HepG2 (cell line): ENCODE data around the gene BTBD1. TPM values are rescaled to one million over a fixed set of nuclear protein-coding genes. Genes with fewer than 3 reads are reported as not detected.
A peak's percentile ranks its signal among the peaks of the same experiment; 100 is the strongest.

Experiments used
- ATAC-seq: fragments of 200-7000 bp; cut with Tn5 transposase; 3 replicates; pipeline ENCODE4 v1.9.1; 2020; ENCODE audit warnings: mild to moderate bottlenecking, moderate library complexity
- BruUV-seq: library from RNA; stranded (reverse); fragments of 400-500 nt; replicated peaks from 2 replicates; lab custom pipeline; 2021; lab: Mats Ljungman, UMichigan
- CTCF ChIA-PET: fragments of 300-600 bp; formaldehyde crosslinking; extraction: SDS; loops from one replicate; lab custom pipeline; 2021; ENCODE audit warnings: low total read pairs, inconsistent platforms, low intra/inter-chr PET ratio; lab: Yijun Ruan, JAX
- POLR2A ChIA-PET: fragments of 350-600 bp; sonication (Branson Sonifier 250); formaldehyde crosslinking; loops from one replicate; lab custom pipeline; 2020; ENCODE audit warnings: antibody characterized with exemption, inconsistent platforms; lab: Yijun Ruan, JAX
- DNase-seq: peaks from one replicate; pipeline ENCODE4 v3.0.0-alpha.2; 2015; ENCODE audit warnings: low spot score
- FAIRE-seq: peaks from 3 replicates; lab custom pipeline; 2011; peaks lifted over from hg19 to GRCh38; lab: Jason Lieb, UNC
- H2AFZ ChIP-seq: one replicate; pipeline ENCODE4 v1.6.1; 2011; ENCODE audit warnings: low read length, inconsistent platforms
- H3K27ac ChIP-seq: fragments of 300-600 bp; 3 replicates; pipeline ENCODE4 v1.8.0; 2011; ENCODE audit warnings: mixed run types, mild to moderate bottlenecking, mixed read lengths, low read length, inconsistent platforms; ENCODE audit not compliant: insufficient read depth; ENCODE audit errors: extremely low read length
- H3K27me3 ChIP-seq, 2 experiments: fragments of 200-600 bp in 1 of 2; 2 replicates in 1 of 2; 3 replicates in 1 of 2; pipeline versions ENCODE4 v1.6.0 to v1.8.0; 2011; ENCODE audit warnings: low read length in 2 of 2, mild to moderate bottlenecking in 2 of 2, moderate library complexity in 2 of 2, inconsistent platforms in 1 of 2; ENCODE audit not compliant: insufficient read depth in 2 of 2, control insufficient read depth in 1 of 2
- H3K36me3 ChIP-seq, 2 experiments: fragments of 200-600 bp in 1 of 2; replicated peaks in 1 of 2; 2 replicates in 1 of 2; 3 replicates in 1 of 2; pipeline versions ENCODE4 v1.5.1 to v1.8.0; 2011; ENCODE audit warnings: low read length in 2 of 2, inconsistent platforms in 1 of 2; ENCODE audit not compliant: insufficient read depth in 2 of 2, control insufficient read depth in 1 of 2
- H3K4me1 ChIP-seq: 2 replicates; pipeline ENCODE4 v1.5.1; 2012; ENCODE audit warnings: low read length, inconsistent platforms; ENCODE audit not compliant: insufficient read depth
- H3K4me2 ChIP-seq: 2 replicates; pipeline ENCODE4 v1.6.0; 2011; ENCODE audit warnings: low read depth, low read length, inconsistent platforms
- H3K4me3 ChIP-seq, 3 experiments: fragments of 200-600 bp in 1 of 3; sonication (generic), shearing (Covaris generic) in 1 of 3; replicated peaks in 1 of 3; 2 replicates each; pipeline ENCODE4 v1.5.1; 2011 to 2016; ENCODE audit warnings: low read length in 3 of 3, inconsistent platforms in 2 of 3, low read depth in 2 of 3, mild to moderate bottlenecking in 2 of 3, control low read depth in 1 of 3, mixed read lengths in 1 of 3; ENCODE audit not compliant: insufficient read depth in 1 of 3
- H3K79me2 ChIP-seq: one replicate; pipeline ENCODE4 v1.6.1; 2011; ENCODE audit warnings: low read length, inconsistent platforms; ENCODE audit not compliant: insufficient read depth
- H3K9ac ChIP-seq: 2 replicates; pipeline ENCODE4 v1.6.0; 2011; ENCODE audit warnings: mild to moderate bottlenecking, low read depth, low read length, inconsistent platforms; ENCODE audit not compliant: insufficient read depth
- H3K9me3 ChIP-seq: 2 replicates; pipeline ENCODE4 v1.5.1; 2012; ENCODE audit warnings: mild to moderate bottlenecking, low read length
- H4K20me1 ChIP-seq: 2 replicates; pipeline ENCODE4 v1.6.0; 2011; ENCODE audit warnings: inconsistent platforms, mild to moderate bottlenecking, low read length, moderate library complexity; ENCODE audit not compliant: insufficient read depth
- BHLHE40 ChIP-seq: IDR thresholded peaks from 2 replicates; pipeline ENCODE4 v1.6.1; 2011; ENCODE audit warnings: low read length, improper control_type of control experiment
- FOSL1 ChIP-seq: sonication (generic); formaldehyde crosslinking; IDR thresholded peaks from 2 replicates; pipeline ENCODE4 v1.9.0; 2021; ENCODE audit warnings: missing genetic modification reagents, borderline replicate concordance
- FOXK2 ChIP-seq: fragments of 450-650 bp; IDR thresholded peaks from 2 replicates; pipeline ENCODE4 v1.6.1; 2016
- HNRNPH1 ChIP-seq: fragments of 200-400 bp; formaldehyde crosslinking; optimal IDR thresholded peaks from 2 replicates; pipeline ENCODE3; 2017; ENCODE audit warnings: mild to moderate bottlenecking, low read depth, low read length
- KAT8 ChIP-seq: IDR thresholded peaks from 2 replicates; pipeline ENCODE4 v1.6.1; 2016; ENCODE audit warnings: missing genetic modification reagents, missing compliant biosample characterization
- NFAT5 ChIP-seq: sonication (generic); formaldehyde crosslinking; IDR thresholded peaks from 2 replicates; pipeline ENCODE4 v1.4.0; 2020; ENCODE audit warnings: missing genetic modification reagents
- NFYB ChIP-seq: sonication (generic); formaldehyde crosslinking; IDR thresholded peaks from 2 replicates; pipeline ENCODE4 v1.4.0; 2020; ENCODE audit warnings: missing genetic modification reagents
- SETDB1 ChIP-seq: sonication (generic); formaldehyde crosslinking; IDR thresholded peaks from 2 replicates; pipeline ENCODE4 v1.5.1; 2020; ENCODE audit warnings: missing genetic modification reagents, mild to moderate bottlenecking, borderline replicate concordance
- SIX1 ChIP-seq: sonication (generic); formaldehyde crosslinking; IDR thresholded peaks from 2 replicates; pipeline ENCODE4 v1.4.0; 2020; ENCODE audit warnings: missing genetic modification reagents, borderline replicate concordance
- SP4 ChIP-seq: sonication (generic); formaldehyde crosslinking; IDR thresholded peaks from 2 replicates; pipeline ENCODE4 v1.8.1; 2023; ENCODE audit warnings: mild to moderate bottlenecking, missing genetic modification reagents
- TAF1 ChIP-seq: sonication (generic); formaldehyde crosslinking; IDR thresholded peaks from 2 replicates; pipeline ENCODE4 v1.4.0; 2020; ENCODE audit warnings: missing genetic modification reagents
- ZEB1 ChIP-seq: IDR thresholded peaks from 2 replicates; pipeline ENCODE4 v1.6.1; 2012; ENCODE audit warnings: mild to moderate bottlenecking, low read depth, inconsistent platforms; ENCODE audit not compliant: insufficient replicate concordance
- ZNF331 ChIP-seq: sonication (generic); formaldehyde crosslinking; IDR thresholded peaks from 2 replicates; pipeline ENCODE4 v1.4.0; 2020; ENCODE audit warnings: missing genetic modification reagents
- ZNF558 ChIP-seq: sonication (generic); formaldehyde crosslinking; IDR thresholded peaks from 2 replicates; pipeline ENCODE4 v1.9.0; 2022; ENCODE audit warnings: mild to moderate bottlenecking, missing genetic modification reagents, borderline replicate concordance
- WGBS: methylation state at CpG from one replicate; pipeline ENCODE4 v1.1.6; 2017; ENCODE audit warnings: low lambda C conversion rate; 5-methylcytosine and 5-hydroxymethylcytosine counted together
- in situ Hi-C: cut with HindIII; loops from 2 replicates; pipeline ENCODE4 v1.10.0; 2017; ENCODE audit warnings: low pct_unique_long_range_greater_than_20kb; ENCODE audit not compliant: extremely low pct_ligation_motif_present
- intact Hi-C: fragments of 100-400 bp; cut with micrococcal nuclease; formaldehyde crosslinking; loops from one replicate; pipeline ENCODE4 v1.10.0; 2022; ENCODE audit not compliant: unreplicated experiment
- polyA plus RNA-seq, 8 experiments: library from polyadenylated mRNA; depleted of rRNA in 3 of 8; stranded (reverse) in 7 of 8; unstranded in 1 of 8; fragments of >200 nt; fragmentation: Illumina TruSeq in 4 of 8; extraction: Trizol in 4 of 8; gene quantifications; 2 replicates each; pipeline versions ENCODE4 v1.2.1 to v1.2.3, GENCODE V29; 2011 to 2016; ENCODE audit warnings: low read depth in 4 of 8, missing spikeins in 1 of 8, mixed read lengths in 1 of 8; ENCODE audit not compliant: insufficient read depth in 1 of 8
- total RNA-seq, 5 experiments: library from RNA; depleted of rRNA; stranded (reverse); fragments of >200 nt; fragmentation: Illumina TruSeq; extraction: Trizol; gene quantifications; 2 replicates each; pipeline ENCODE4 v1.2.3, GENCODE V29; 2016; ENCODE audit warnings: low read depth in 1 of 5
- TF ChIP-seq, protein P1 (sequence below): sonication (generic); formaldehyde crosslinking; IDR thresholded peaks from 2 replicates; pipeline ENCODE4 v1.4.0; 2020; ENCODE audit warnings: mild to moderate bottlenecking, missing genetic modification reagents
- TF ChIP-seq, protein P2 (sequence below): sonication (generic); formaldehyde crosslinking; IDR thresholded peaks from 2 replicates; pipeline ENCODE4 v1.5.0; 2020; ENCODE audit warnings: missing genetic modification reagents

BTBD1 gene
- total and polyA plus RNA-seq, 2 of the 13 experiments (the other 11 are each of a cell fraction or from before 2014, with no cell fraction given): 32.1 to 53.9 TPM

DNA sequence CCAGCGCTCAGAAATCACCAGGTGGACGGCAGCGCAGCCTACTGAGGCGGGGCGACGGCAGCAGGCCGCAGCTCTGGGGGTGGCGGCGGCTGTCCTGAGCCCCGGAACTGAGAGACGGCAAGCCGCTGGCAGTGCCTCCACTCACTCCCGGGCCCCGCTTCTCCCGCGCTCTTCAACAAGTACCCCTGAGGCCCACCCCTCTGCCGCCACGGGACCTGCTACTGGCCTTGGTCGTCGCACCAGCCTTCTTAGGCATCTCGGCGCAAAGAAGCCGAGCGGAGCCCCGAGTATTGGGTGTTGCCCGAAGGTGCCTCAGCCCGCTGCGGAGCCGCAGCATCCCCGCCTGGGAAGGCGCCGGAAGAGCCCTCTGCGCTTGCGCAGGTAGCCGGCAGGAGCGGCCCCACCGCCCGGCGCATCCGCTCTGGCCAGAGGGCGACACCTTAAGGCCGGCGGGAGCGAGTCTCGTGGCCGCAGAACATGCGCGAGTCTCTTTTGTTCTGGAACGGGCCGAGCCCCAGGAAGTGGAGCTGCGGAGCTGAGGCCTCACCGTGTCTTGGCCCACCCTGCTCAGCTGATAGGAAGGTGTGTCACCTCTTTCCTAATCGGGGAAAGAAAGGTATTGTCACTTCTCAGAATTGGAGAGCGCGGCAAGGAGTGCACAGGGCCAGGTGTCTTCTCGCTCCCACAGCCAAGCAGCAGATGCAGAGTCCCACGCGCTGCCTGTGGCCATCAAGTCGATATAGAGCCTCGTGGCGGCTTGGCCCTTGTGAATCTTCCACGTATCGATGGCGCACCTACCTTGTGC is 55.6 kb downstream of the BTBD1 start, which contains the start of gene C15orf40:
Gene C15orf40, minus strand, starts transcription at position 369 of the 805 bp plus-strand sequence. Its CDS starts 32 bp downstream, at position 337.
- H3K4me1 ChIP-seq: peaks cover 33% of the 10 kb centered on the region
- in situ Hi-C loops (loop anchor here (10.0 kb wide), 1 partner anchor 467 kb away; the partner anchor contains the start of gene RPS17), intact Hi-C loops (loop anchor here (5.0 kb wide), 1 partner anchor 259 kb away; no protein-coding TSS in a partner anchor)
- FAIRE-seq (peak; percentile 61), ATAC-seq (peak; percentile 96), DNase-seq (peak; percentile 81)
- H3K36me3 ChIP-seq: peaks cover 1 to 13% of the 10 kb centered on the region in 2 experiments; a peak in 4 of 5 replicates
- CTCF ChIA-PET: interaction anchor here (2.2 kb wide), 1 partner anchor 162 kb away, joined by 7 read pairs; no protein-coding TSS in a partner anchor
- peaks cover 13% of the 10 kb centered on the region for H3K79me2 ChIP-seq
- H3K4me2 ChIP-seq: peak within 1 kb of the TSS; percentile 96
- H2AFZ ChIP-seq: peak within 1 kb of the TSS; percentile 79
- H3K27me3 ChIP-seq: no peaks in the 10 kb centered on the region
- peak within 1 kb of the TSS; percentile 63 to 88 (median 66) for H3K4me3 ChIP-seq
- H4K20me1 ChIP-seq: no peaks in the 10 kb centered on the region
- peak within 1 kb of the TSS; percentile 82 for H3K9ac ChIP-seq
- WGBS: 64% methylated on average over 11 of the region's 64 CpGs
- POLR2A ChIA-PET: interaction anchor here (0.6 to 2.4 kb wide), 13 partner anchors 8 to 472 kb away, joined by 3 to 21 read pairs (median 6); partner anchors contain the start of genes BTBD1 and RAMAC
- peak within 1 kb of the TSS; percentile 63 for H3K27ac ChIP-seq
- no TSS peak for BruUV-seq
- no peaks in the 10 kb centered on the region for H3K9me3 ChIP-seq
- TF ChIP-seq SP4 (CRISPR knock-in tag): no peak
- no peak for TF ChIP-seq SETDB1
- peak; percentile 67 for TF ChIP-seq BHLHE40
- TF ChIP-seq FOSL1 (CRISPR knock-in tag): no peak; the same call in 1 of the 2 replicates
- TF ChIP-seq NFYB (CRISPR knock-in tag): no peak
- TF ChIP-seq ZEB1: no peak
- no peak for TF ChIP-seq FOXK2
- TF ChIP-seq, protein P1, sequence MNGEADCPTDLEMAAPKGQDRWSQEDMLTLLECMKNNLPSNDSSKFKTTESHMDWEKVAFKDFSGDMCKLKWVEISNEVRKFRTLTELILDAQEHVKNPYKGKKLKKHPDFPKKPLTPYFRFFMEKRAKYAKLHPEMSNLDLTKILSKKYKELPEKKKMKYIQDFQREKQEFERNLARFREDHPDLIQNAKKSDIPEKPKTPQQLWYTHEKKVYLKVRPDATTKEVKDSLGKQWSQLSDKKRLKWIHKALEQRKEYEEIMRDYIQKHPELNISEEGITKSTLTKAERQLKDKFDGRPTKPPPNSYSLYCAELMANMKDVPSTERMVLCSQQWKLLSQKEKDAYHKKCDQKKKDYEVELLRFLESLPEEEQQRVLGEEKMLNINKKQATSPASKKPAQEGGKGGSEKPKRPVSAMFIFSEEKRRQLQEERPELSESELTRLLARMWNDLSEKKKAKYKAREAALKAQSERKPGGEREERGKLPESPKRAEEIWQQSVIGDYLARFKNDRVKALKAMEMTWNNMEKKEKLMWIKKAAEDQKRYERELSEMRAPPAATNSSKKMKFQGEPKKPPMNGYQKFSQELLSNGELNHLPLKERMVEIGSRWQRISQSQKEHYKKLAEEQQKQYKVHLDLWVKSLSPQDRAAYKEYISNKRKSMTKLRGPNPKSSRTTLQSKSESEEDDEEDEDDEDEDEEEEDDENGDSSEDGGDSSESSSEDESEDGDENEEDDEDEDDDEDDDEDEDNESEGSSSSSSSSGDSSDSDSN: peak; percentile 86
- peak; percentile 93 for TF ChIP-seq NFAT5 (CRISPR knock-in tag)
- TF ChIP-seq HNRNPH1: no peak
- no peak for TF ChIP-seq ZNF558 (CRISPR knock-in tag)
- TF ChIP-seq TAF1 (CRISPR knock-in tag): peak; percentile 87
- TF ChIP-seq SIX1 (CRISPR knock-in tag): no peak
- TF ChIP-seq KAT8: peak; percentile 95
- TF ChIP-seq, protein P2, sequence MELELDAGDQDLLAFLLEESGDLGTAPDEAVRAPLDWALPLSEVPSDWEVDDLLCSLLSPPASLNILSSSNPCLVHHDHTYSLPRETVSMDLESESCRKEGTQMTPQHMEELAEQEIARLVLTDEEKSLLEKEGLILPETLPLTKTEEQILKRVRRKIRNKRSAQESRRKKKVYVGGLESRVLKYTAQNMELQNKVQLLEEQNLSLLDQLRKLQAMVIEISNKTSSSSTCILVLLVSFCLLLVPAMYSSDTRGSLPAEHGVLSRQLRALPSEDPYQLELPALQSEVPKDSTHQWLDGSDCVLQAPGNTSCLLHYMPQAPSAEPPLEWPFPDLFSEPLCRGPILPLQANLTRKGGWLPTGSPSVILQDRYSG: no peak
- peak; percentile 89 for TF ChIP-seq ZNF331 (CRISPR knock-in tag)
